MCF 10A (cell line): Measurements from ENCODE around the gene ARVCF. TPM values are rescaled to one million over a fixed set of nuclear protein-coding genes. Genes with fewer than 3 reads are reported as not detected.

ENCODE experiments used
- BruUV-seq: library from RNA; stranded (reverse); fragments of 400-500 nt; replicated peaks from 2 replicates; lab custom pipeline; 2021; lab: Mats Ljungman, UMichigan
- CTCF ChIA-PET: fragments of 300-600 bp; sonication (Branson Sonifier 250); formaldehyde crosslinking; extraction: SDS; loops from one replicate; lab custom pipeline; 2021; ENCODE audit warnings: antibody characterized with exemption, inconsistent platforms; lab: Yijun Ruan, JAX
- POLR2A ChIA-PET: fragments of 300-600, 350-650 bp; sonication (Branson Sonifier 250); formaldehyde crosslinking; extraction: SDS; loops from one replicate; lab custom pipeline; 2020; ENCODE audit warnings: antibody characterized with exemption, inconsistent platforms; lab: Yijun Ruan, JAX
- DNase-seq: peaks from one replicate; pipeline ENCODE4 v3.0.0-alpha.2; 2018; ENCODE audit not compliant: unreplicated experiment
- H3K27ac Mint-ChIP-seq: one replicate; pipeline ENCODE4 v1.8.0; 2022; ENCODE audit warnings: mild to moderate bottlenecking, low read depth, mixed read lengths; ENCODE audit not compliant: unreplicated experiment
- H3K27me3 Mint-ChIP-seq: one replicate; pipeline ENCODE4 v1.8.0; 2022; ENCODE audit warnings: mixed read lengths; ENCODE audit not compliant: insufficient read depth, unreplicated experiment
- H3K36me3 Mint-ChIP-seq: one replicate; pipeline ENCODE4 v1.8.0; 2022; ENCODE audit warnings: mild to moderate bottlenecking, moderate library complexity, mixed read lengths; ENCODE audit not compliant: insufficient read depth, unreplicated experiment
- H3K4me1 Mint-ChIP-seq: one replicate; pipeline ENCODE4 v1.8.0; 2022; ENCODE audit warnings: mixed read lengths; ENCODE audit not compliant: insufficient read depth, unreplicated experiment
- H3K4me3 Mint-ChIP-seq: one replicate; pipeline ENCODE4 v1.8.0; 2022; ENCODE audit warnings: mild to moderate bottlenecking, moderate library complexity, mixed read lengths; ENCODE audit not compliant: unreplicated experiment
- H3K9me3 Mint-ChIP-seq: one replicate; pipeline ENCODE4 v1.8.0; 2022; ENCODE audit warnings: mixed read lengths; ENCODE audit not compliant: unreplicated experiment
- intact Hi-C: fragments of 100-400 bp; cut with micrococcal nuclease; formaldehyde crosslinking; loops from 2 replicates; pipeline ENCODE4 v1.14.1; 2022
- total RNA-seq: library from RNA; stranded (reverse); gene quantifications from 2 replicates; pipeline ENCODE4 v1.2.3, GENCODE V29; 2022
- TF ChIP-seq, protein P1 (sequence below): fragments of 200-600 bp; IDR thresholded peaks from one replicate; pipeline ENCODE4 v1.8.0; 2022; ENCODE audit warnings: antibody characterized with exemption, mild to moderate bottlenecking; ENCODE audit not compliant: unreplicated experiment

The ARVCF gene
- total RNA-seq, 1 experiment from 2014 or later = 7.5 TPM

GRCh38 chr22:20029550-20030225 is 13.1 kb upstream of the ARVCF start:
- no peak for DNase-seq
- CTCF ChIA-PET = interaction anchor here (0.6 to 0.9 kb wide), 4 partner anchors 23 to 65 kb away, joined by 3 to 4 read pairs (median 4); no protein-coding TSS in a partner anchor
- intact Hi-C loops = loop anchor here (2.0 kb wide), 1 partner anchor 67 kb away; no protein-coding TSS in a partner anchor

GRCh38 chr22:20028855-20029549 is 12.4 kb upstream of the ARVCF start:
- no TSS peak for BruUV-seq
- H3K9me3 Mint-ChIP-seq = no peaks in the 10 kb centered on the region

More at GRCh38 chr22:20029550-20030225, 13.1 kb upstream of the ARVCF start:
- Mint-ChIP-seq H3K36me3 (peaks cover 7% of the 10 kb centered on the region), H3K27me3 (no peaks in the 10 kb centered on the region), H3K4me1 (no peaks in the 10 kb centered on the region), H3K9me3 (no peaks in the 10 kb centered on the region), H3K27ac (no peak overlapping the region), H3K4me3 (no peak overlapping the region)
- TF ChIP-seq, protein P1, sequence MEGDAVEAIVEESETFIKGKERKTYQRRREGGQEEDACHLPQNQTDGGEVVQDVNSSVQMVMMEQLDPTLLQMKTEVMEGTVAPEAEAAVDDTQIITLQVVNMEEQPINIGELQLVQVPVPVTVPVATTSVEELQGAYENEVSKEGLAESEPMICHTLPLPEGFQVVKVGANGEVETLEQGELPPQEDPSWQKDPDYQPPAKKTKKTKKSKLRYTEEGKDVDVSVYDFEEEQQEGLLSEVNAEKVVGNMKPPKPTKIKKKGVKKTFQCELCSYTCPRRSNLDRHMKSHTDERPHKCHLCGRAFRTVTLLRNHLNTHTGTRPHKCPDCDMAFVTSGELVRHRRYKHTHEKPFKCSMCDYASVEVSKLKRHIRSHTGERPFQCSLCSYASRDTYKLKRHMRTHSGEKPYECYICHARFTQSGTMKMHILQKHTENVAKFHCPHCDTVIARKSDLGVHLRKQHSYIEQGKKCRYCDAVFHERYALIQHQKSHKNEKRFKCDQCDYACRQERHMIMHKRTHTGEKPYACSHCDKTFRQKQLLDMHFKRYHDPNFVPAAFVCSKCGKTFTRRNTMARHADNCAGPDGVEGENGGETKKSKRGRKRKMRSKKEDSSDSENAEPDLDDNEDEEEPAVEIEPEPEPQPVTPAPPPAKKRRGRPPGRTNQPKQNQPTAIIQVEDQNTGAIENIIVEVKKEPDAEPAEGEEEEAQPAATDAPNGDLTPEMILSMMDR = no peak
- POLR2A ChIA-PET = interaction anchor here (0.8 kb wide), 1 partner anchor 14 kb away, joined by 5 read pairs; no protein-coding TSS in a partner anchor
- no TSS peak for BruUV-seq

DNA sequence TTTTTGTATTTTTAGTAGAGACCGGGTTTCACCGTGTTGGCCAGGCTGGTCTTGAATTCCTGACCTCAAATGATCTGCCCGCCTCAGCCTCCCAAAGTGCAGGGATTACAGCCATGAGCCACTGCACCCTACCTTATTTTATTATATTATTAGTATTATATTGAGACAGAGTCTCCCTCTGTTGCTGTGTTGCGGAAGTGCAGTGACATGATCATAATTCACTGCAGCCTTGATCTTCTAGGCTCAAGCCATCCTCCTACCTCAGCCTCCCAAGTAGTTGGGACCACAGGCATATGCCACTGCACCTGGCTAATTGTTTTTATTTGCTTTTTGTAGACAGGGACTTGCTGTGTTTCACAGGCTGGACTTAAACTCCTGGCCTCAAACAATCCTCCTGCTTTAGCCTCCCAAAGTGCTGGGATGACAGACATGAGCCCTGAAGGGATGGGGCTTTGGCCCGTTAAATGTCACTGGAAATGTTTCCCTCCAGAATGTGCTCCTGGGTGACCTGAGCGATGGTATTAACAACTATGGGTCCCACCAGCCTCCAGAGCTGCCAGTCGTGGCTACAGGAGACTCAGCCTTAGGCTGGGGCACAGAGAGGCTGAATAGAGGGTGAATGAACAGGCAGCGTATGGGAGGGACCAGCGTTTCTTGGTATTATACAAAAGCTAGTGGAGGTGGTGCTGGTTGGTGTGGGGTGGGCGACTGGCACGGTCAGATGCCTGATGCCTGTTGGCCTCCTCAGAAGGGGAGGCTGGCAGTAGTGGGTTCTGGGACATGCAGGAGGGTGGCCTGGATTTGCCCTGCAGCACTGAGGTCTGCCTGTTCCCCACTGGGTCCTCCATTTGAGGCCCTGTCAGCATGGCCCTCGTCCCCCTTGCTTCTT is 11.6 kb upstream of the ARVCF start:
- BruUV-seq = no TSS peak
- no peak overlapping the region for H3K27ac Mint-ChIP-seq
- no peaks in the 10 kb centered on the region for H3K9me3 Mint-ChIP-seq
- H3K36me3 Mint-ChIP-seq = peaks cover 9% of the 10 kb centered on the region
- intact Hi-C loops = loop anchor here (1.0 to 2.0 kb wide), 2 partner anchors 58 to 65 kb away; no protein-coding TSS in a partner anchor
- H3K4me1 Mint-ChIP-seq = no peaks in the 10 kb centered on the region
- TF ChIP-seq, protein P1 = peak; percentile 35
- CTCF ChIA-PET = interaction anchor here (0.6 to 1.0 kb wide), 4 partner anchors 12 to 57 kb away, joined by 3 to 4 read pairs (median 3); no protein-coding TSS in a partner anchor
- POLR2A ChIA-PET = interaction anchor here (0.6 kb wide), 1 partner anchor 87 kb away, joined by 3 read pairs; no protein-coding TSS in a partner anchor
- H3K4me3 Mint-ChIP-seq = no peak overlapping the region
- peak; percentile 44 for DNase-seq
- no peaks in the 10 kb centered on the region for H3K27me3 Mint-ChIP-seq

More at GRCh38 chr22:20028855-20029549, 12.4 kb upstream of the ARVCF start:
- no peak for DNase-seq
- Mint-ChIP-seq H3K4me3 (no peak overlapping the region), H3K27me3 (no peaks in the 10 kb centered on the region), H3K27ac (no peak overlapping the region), H3K4me1 (no peaks in the 10 kb centered on the region), H3K36me3 (peaks cover 9% of the 10 kb centered on the region)
- intact Hi-C loops = loop anchor here (1.0 to 2.0 kb wide), 2 partner anchors 59 to 66 kb away; no protein-coding TSS in a partner anchor
- ChIA-PET CTCF (interaction anchor here (0.7 to 1.0 kb wide), 4 partner anchors 11 to 65 kb away, joined by 3 to 4 read pairs (median 4); no protein-coding TSS in a partner anchor), POLR2A (no interaction called here)
- TF ChIP-seq, protein P1 = no peak
